Astrocyte (in vitro differentiated cells and primary cell): ENCODE results near the gene NELFA. TPM values are rescaled to one million over a fixed set of nuclear protein-coding genes. Genes with fewer than 3 reads are reported as not detected.
"Not testable (repeated sequence)": the region's sequence is repeated elsewhere in the genome, so short reads cannot be mapped to it uniquely, and the experiment has no call there.

Experiments used
- DNase-seq: peaks from one replicate; pipeline ENCODE4 v3.0.0-alpha.2; 2010; ENCODE audit warnings: low read depth
- FAIRE-seq: peaks from 2 replicates; lab custom pipeline; 2011; peaks lifted over from hg19 to GRCh38; lab: Jason Lieb, UNC
- H2AFZ ChIP-seq: 2 replicates; pipeline ENCODE4 v1.6.0; 2012; ENCODE audit warnings: low read depth, low read length, inconsistent platforms
- H3K27ac ChIP-seq: 2 replicates; pipeline ENCODE4 v1.5.1; 2011; ENCODE audit warnings: low read depth, low read length, inconsistent platforms
- H3K27me3 ChIP-seq: 2 replicates; pipeline ENCODE4 v1.6.0; 2011; ENCODE audit warnings: low read length, inconsistent platforms; ENCODE audit not compliant: insufficient read depth
- H3K36me3 ChIP-seq: 2 replicates; pipeline ENCODE4 v1.5.1; 2011; ENCODE audit warnings: low read length, inconsistent platforms; ENCODE audit not compliant: insufficient read depth
- H3K4me1 ChIP-seq: 2 replicates; pipeline ENCODE4 v1.5.1; 2011; ENCODE audit warnings: low read length, inconsistent platforms; ENCODE audit not compliant: insufficient read depth
- H3K4me2 ChIP-seq: 2 replicates; pipeline ENCODE4 v1.6.0; 2012; ENCODE audit warnings: low read length, inconsistent platforms
- H3K4me3 ChIP-seq: 2 replicates; pipeline ENCODE4 v1.5.1; 2011; ENCODE audit warnings: low read depth, mild to moderate bottlenecking, low read length, inconsistent platforms; ENCODE audit not compliant: insufficient read depth
- H3K79me2 ChIP-seq: 2 replicates; pipeline ENCODE4 v1.6.0; 2012; ENCODE audit warnings: mild to moderate bottlenecking, low read length, inconsistent platforms; ENCODE audit not compliant: insufficient read depth
- H3K9ac ChIP-seq: 2 replicates; pipeline ENCODE4 v1.6.0; 2012; ENCODE audit warnings: mild to moderate bottlenecking, low read length, inconsistent platforms
- H3K9me3 ChIP-seq: 2 replicates; pipeline ENCODE4 v1.5.1; 2012; ENCODE audit warnings: low read depth, mild to moderate bottlenecking, low read length, inconsistent platforms; ENCODE audit not compliant: insufficient read depth
- H4K20me1 ChIP-seq: 2 replicates; pipeline ENCODE4 v1.6.0; 2012; ENCODE audit warnings: low read length, inconsistent platforms; ENCODE audit not compliant: insufficient read depth
- H3K27ac Mint-ChIP-seq: one replicate; pipeline ENCODE4 v1.8.0; 2021; ENCODE audit warnings: mild to moderate bottlenecking, mixed read lengths; ENCODE audit not compliant: unreplicated experiment
- H3K27me3 Mint-ChIP-seq: one replicate; pipeline ENCODE4 v1.8.0; 2021; ENCODE audit warnings: low read depth, mixed read lengths; ENCODE audit not compliant: unreplicated experiment
- H3K36me3 Mint-ChIP-seq: one replicate; pipeline ENCODE4 v1.8.0; 2021; ENCODE audit warnings: low read depth, mixed read lengths; ENCODE audit not compliant: unreplicated experiment
- H3K4me1 Mint-ChIP-seq: one replicate; pipeline ENCODE4 v1.8.0; 2021; ENCODE audit warnings: low read depth, mixed read lengths; ENCODE audit not compliant: unreplicated experiment
- H3K4me3 Mint-ChIP-seq: one replicate; pipeline ENCODE4 v1.8.0; 2021; ENCODE audit warnings: mild to moderate bottlenecking, moderate library complexity, mixed read lengths; ENCODE audit not compliant: unreplicated experiment
- H3K9me3 Mint-ChIP-seq: one replicate; pipeline ENCODE4 v1.8.0; 2021; ENCODE audit warnings: mild to moderate bottlenecking, mixed read lengths; ENCODE audit not compliant: unreplicated experiment
- CTCF ChIP-seq: IDR thresholded peaks from 2 replicates; pipeline ENCODE4 v1.5.1; 2011; ENCODE audit warnings: low read depth, mild to moderate bottlenecking, inconsistent platforms, low read length, moderate library complexity; ENCODE audit not compliant: insufficient read depth
- EZH2 ChIP-seq: IDR thresholded peaks from 2 replicates; pipeline ENCODE4 v1.6.1; 2012; ENCODE audit warnings: mild to moderate bottlenecking, low read length, inconsistent platforms; ENCODE audit not compliant: insufficient read depth
- total RNA-seq: library from RNA; stranded (reverse); gene quantifications from 2 replicates; pipeline ENCODE4 v1.2.1, GENCODE V29; 2021

Gene NELFA
- total RNA-seq, 1 donor from 2014 or later: 24.5 TPM

DNA sequence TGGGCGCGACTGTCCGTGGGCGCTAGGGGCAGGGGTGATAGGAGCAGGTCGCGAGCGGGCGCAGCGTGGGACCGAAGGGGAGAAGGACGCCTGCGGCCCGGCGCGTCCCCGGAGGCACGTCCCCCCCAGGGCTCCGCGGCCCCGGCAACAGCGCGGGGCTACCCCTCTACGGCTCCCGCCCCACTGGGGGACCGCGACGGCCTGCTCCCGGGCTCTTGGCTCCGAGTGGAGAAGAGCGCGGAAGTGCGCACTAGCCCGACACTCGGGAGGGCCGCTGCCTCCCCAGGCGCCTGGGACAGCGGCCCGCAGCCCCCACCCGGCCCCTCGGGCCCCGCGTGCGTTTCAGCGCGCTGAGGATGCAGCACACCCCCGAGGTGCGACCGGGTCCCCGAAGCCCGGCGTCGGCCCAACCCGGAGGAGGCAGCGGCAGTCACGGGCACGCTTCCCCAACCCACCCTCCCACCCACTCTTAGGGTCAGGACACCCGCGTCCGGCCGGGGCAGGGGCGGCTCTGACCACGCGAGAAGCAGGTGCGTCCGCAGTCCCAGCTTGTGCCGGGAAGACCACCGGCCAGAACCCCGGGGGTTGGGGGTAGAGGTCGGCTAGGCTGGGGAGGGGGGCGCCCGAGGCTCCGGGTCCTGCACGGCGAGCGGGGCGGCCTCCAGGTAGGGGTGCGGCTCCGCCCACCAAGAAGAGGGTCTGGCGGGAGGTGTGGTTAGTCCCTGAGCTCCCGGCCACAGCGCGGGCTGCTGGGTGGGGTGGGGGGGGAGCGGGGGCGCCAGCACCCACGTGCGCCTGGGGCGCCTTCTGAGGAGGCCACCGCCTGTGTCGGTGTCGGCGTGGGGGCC is 31.8 kb upstream of the NELFA start:
- Histone ChIP-seq H3K27me3 (peaks cover 16% of the 10 kb centered on the region), H4K20me1 (peaks cover 12% of the 10 kb centered on the region), H3K36me3 (no peaks in the 10 kb centered on the region), H3K4me2 (peak overlapping the region; percentile 93), H3K9me3 (no peaks in the 10 kb centered on the region), H3K79me2 (no peaks in the 10 kb centered on the region), H3K4me3 (no peak overlapping the region), H2AFZ (peak overlapping the region; percentile 87), H3K4me1 (peaks cover 7% of the 10 kb centered on the region), H3K27ac (no peak overlapping the region), H3K9ac (no peak overlapping the region)
- no peak for TF ChIP-seq CTCF
- no peak for TF ChIP-seq EZH2
- no peak for DNase-seq
- no peaks in the 10 kb centered on the region for H3K4me1 Mint-ChIP-seq
- peaks cover 11% of the 10 kb centered on the region for H3K36me3 Mint-ChIP-seq
- peaks cover 31% of the 10 kb centered on the region for H3K27me3 Mint-ChIP-seq
- H3K27ac Mint-ChIP-seq: no peak overlapping the region
- H3K9me3 Mint-ChIP-seq: peaks cover 3% of the 10 kb centered on the region
- H3K4me3 Mint-ChIP-seq: peak overlapping the region; percentile 71
- FAIRE-seq: no peak

DNA sequence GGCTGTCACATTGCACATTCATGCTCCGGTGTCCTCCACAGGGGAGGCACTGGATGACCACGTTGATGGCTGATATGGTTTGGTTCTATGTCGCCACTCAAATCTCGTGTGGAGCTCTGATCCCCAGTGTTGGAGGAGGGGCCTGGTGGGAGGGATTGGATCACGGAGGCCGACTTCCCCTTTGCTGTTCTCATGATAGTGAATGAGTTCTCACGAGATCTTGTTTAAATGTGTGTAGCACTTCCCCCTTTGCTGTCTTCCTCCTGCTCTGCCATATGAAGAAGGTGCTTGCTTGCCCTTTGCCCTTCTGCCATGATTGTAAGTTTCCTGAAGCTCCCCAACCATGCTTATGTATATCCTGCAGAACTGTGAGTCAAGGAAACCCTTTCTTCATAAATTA is 28.1 kb upstream of the NELFA start:
- peaks cover 59% of the 10 kb centered on the region for H3K27me3 Mint-ChIP-seq
- no peak overlapping the region for H3K27ac Mint-ChIP-seq
- no peak for DNase-seq
- Histone ChIP-seq H3K27ac (no peak overlapping the region), H2AFZ (no peak overlapping the region), H3K9ac (no peak overlapping the region), H3K79me2 (no peaks in the 10 kb centered on the region), H3K4me1 (peaks cover 7% of the 10 kb centered on the region), H3K4me2 (no peak overlapping the region), H4K20me1 (no peaks in the 10 kb centered on the region), H3K27me3 (peaks cover 27% of the 10 kb centered on the region), H3K4me3 (no peak overlapping the region), H3K36me3 (no peaks in the 10 kb centered on the region), H3K9me3 (no peaks in the 10 kb centered on the region)
- no peak for FAIRE-seq
- no peaks in the 10 kb centered on the region for H3K4me1 Mint-ChIP-seq
- peaks cover 7% of the 10 kb centered on the region for H3K9me3 Mint-ChIP-seq
- H3K4me3 Mint-ChIP-seq: no peak overlapping the region
- H3K36me3 Mint-ChIP-seq: peaks cover 11% of the 10 kb centered on the region
- no peak for TF ChIP-seq EZH2
- TF ChIP-seq CTCF: no peak

DNA sequence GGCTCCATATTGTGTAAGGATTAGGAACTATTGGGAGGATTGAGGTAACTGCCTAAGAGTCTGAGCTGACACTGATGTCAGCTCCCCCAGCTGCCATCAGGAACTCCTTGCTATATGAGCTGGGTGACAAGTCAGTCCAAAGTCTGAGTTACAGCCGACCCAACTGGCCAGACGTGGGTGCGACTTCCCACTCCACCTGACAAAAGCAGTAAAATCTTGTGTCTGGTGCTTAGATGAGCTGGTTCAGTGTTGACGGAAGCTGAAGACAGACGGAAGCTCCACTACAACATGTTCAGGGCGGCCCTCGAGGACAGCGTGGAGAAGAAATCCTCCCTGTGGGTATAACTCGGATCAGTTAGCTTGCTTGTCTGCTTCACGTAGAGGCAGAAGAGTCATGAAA is 27.6 kb upstream of the NELFA start:
- H2AFZ ChIP-seq: no peak overlapping the region
- TF ChIP-seq EZH2 (no peak), CTCF (no peak)
- H3K27me3 Mint-ChIP-seq: peaks cover 60% of the 10 kb centered on the region
- H3K4me1 Mint-ChIP-seq: no peaks in the 10 kb centered on the region
- no peak overlapping the region for H3K9ac ChIP-seq
- no peak overlapping the region for H3K4me3 Mint-ChIP-seq
- no peak for FAIRE-seq
- no peak for DNase-seq
- H3K4me3 ChIP-seq: no peak overlapping the region
- H3K9me3 Mint-ChIP-seq: peaks cover 7% of the 10 kb centered on the region
- H3K4me1 ChIP-seq: peaks cover 3% of the 10 kb centered on the region
- H3K36me3 ChIP-seq: no peaks in the 10 kb centered on the region
- H3K27ac Mint-ChIP-seq: no peak overlapping the region
- no peak overlapping the region for H3K4me2 ChIP-seq
- no peak overlapping the region for H3K27ac ChIP-seq
- no peaks in the 10 kb centered on the region for H4K20me1 ChIP-seq
- peaks cover 11% of the 10 kb centered on the region for H3K36me3 Mint-ChIP-seq
- H3K79me2 ChIP-seq: no peaks in the 10 kb centered on the region
- peaks cover 23% of the 10 kb centered on the region for H3K27me3 ChIP-seq
- H3K9me3 ChIP-seq: no peaks in the 10 kb centered on the region

GRCh38 chr4:2031161-2031560 is 22.4 kb upstream of the NELFA start:
- H3K27ac Mint-ChIP-seq, H4K20me1 ChIP-seq, H3K4me2 ChIP-seq, H3K9me3 ChIP-seq, FAIRE-seq, H3K4me3 Mint-ChIP-seq, H3K4me3 ChIP-seq, H3K4me1 Mint-ChIP-seq, H3K9ac ChIP-seq, H3K36me3 Mint-ChIP-seq, H2AFZ ChIP-seq, DNase-seq, H3K27ac ChIP-seq, H3K79me2 ChIP-seq, H3K36me3 ChIP-seq, H3K4me1 ChIP-seq: not testable (repeated sequence)
- peaks cover 23% of the 10 kb centered on the region for H3K9me3 Mint-ChIP-seq
- H3K27me3 ChIP-seq: peaks cover 21% of the 10 kb centered on the region
- peaks cover 78% of the 10 kb centered on the region for H3K27me3 Mint-ChIP-seq
